ENCODE measurements around the gene TDRD9. TPM values are rescaled to one million over a fixed set of nuclear protein-coding genes. Genes with fewer than 3 reads are reported as not detected.
A peak's percentile ranks its signal among the peaks of the same experiment; 100 is the strongest.

The TDRD9 gene
- total and polyA plus RNA-seq, 5 experiments from 2014 or later = 0.22 to 1.1 (median 0.74) TPM

DNA sequence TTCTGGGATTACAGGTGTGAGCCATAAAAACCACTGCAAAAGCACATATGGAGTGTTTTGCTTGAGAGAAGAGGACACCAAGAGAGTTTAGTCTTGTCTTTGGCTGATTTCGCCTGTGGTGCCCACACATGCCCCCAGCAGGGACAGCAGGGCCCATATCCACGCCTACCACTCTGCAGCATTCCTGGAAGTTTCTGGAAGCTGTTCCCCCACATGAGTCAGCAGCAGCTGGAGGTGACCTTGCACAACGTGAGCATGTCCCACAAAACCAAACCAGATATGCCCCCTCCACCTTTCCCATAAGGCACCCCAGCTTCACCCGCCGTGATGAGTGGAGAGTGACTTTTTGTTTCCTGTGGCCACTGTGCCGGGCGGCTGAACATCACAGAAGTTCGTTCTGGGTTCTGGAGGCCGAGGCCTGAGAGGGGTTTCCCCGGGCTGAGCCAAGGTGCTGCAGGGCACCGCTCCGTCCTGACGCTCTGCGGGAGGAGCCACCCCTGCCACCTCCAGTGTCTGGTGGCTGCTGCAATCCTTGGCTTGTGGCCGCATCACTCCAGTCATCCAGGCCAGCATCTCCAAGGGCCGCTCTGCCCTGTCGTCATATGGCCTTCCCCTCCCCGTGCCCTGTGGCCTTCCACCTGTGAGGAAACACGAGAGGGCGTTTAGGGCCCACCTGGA lies 162.0 kb downstream of the TDRD9 start:
- Mint-ChIP-seq H3K4me3 (no peak overlapping the region), H3K27ac (no peak overlapping the region), H3K9me3 (no peaks in the 10 kb centered on the region), H3K27me3 (peaks cover 0 to 20% (median 6%) of the 10 kb centered on the region in 5 donors), H3K4me1 (peaks cover 3 to 7% (median 5%) of the 10 kb centered on the region in 4 donors), H3K36me3 (no peaks in the 10 kb centered on the region)
- POLR2A ChIA-PET = no interaction called here
- peak in 2 of 10 donors; percentile 2 to 45 for DNase-seq
- no peak for ATAC-seq

DNA sequence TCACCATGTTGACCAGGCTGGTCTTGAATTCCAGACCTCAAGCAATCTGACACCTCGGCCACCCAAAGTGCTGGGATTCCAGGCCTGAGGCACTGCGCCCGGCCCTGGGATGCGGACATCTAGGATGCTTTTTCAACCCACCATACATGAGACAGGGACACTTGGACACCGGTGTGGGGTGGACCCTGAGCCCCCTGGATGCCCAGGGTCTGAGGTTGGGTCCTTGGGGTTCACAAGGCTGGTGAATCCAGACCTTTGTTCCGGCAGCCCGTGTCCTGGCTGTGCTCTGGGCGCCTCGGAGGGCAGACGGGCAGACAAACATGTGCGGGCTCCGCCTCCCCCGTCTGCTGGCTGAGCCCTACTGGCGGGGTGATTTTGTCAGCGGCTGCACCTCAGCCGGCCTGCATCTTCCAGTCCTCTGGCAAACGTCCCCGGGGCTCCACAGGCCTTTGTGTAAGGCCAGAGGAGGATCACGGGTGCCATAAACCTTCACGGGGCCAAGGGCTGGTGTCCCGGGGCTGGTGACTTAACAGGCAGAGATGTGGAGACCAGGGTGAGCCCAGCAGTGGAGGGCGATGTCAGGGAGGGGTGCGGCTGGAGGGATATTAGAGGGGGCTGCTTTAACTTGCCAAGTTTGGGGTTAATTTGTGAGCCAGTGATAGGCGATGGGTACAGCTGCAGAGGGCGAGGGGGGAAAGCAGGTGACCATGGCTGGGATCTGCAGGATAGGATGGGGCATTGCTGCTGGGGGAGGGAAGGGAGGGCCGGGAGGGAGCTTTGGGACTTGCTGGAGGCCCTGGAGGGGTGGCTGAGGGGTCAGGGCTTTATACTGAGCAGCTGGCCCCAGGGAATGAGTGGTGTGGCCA lies 163.0 kb downstream of the TDRD9 start:
- peaks cover 0 to 21% (median 6%) of the 10 kb centered on the region in 5 donors for H3K27me3 Mint-ChIP-seq
- no peak overlapping the region for H3K4me3 Mint-ChIP-seq

DNA sequence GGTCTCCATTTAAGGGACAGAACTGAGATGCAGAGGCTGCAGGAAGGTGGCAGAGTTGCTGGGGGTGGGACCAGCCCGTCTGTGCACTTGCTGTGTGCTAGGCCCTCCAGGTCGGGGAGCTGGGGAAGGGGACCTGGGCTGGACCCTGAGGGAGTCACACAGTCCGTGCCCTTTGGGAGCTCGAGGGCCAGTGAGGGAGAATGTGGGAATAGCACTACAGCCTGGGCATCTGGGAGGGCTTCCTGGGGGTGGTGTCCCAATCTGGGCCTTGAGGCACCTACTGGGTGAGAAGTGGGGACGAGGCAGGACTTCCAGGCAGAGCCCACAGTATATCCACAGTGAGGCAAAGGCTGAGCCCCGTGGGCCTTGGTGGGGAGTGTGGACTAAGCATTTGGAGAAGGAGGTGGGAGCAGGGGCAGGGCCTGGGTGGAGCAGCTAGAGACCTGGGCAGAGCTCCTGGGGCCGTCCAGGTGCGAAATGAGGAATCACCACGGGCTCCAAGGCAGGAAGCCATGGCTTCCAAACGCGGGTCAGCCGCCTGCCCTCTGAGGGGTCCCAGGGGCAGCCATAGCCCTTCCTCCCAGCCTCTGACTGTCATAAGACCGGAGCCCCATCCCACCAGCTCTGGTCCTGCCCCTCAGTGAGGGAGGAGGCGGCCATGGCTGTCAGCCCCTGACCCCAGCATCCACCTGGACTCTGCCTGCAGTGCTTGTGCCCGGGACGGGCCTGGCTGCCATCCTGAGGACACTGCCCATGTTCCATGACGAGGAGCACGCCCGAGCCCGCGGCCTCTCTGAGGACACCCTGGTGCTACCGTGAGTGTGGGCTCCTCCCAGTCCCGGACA lies 163.9 kb downstream of the TDRD9 start:
- peaks cover 3 to 7% (median 4%) of the 10 kb centered on the region in 4 donors for H3K4me1 Mint-ChIP-seq
- no peak for ATAC-seq
- POLR2A ChIA-PET = no interaction called here
- peaks cover 0 to 12% (median 2%) of the 10 kb centered on the region in 5 donors for H3K27me3 Mint-ChIP-seq
- peak in 2 of 10 donors; percentile 2 to 56 for DNase-seq
- no peaks in the 10 kb centered on the region for H3K9me3 Mint-ChIP-seq
- H3K36me3 Mint-ChIP-seq = no peaks in the 10 kb centered on the region
- H3K27ac Mint-ChIP-seq = no peak overlapping the region
- H3K4me3 Mint-ChIP-seq = no peak overlapping the region

More for the DNA sequence above, 163.0 kb downstream of the TDRD9 start:
- H3K9me3 Mint-ChIP-seq = no peaks in the 10 kb centered on the region
- ATAC-seq = no peak
- no peaks in the 10 kb centered on the region for H3K36me3 Mint-ChIP-seq
- H3K27ac Mint-ChIP-seq = peak overlapping the region in 2 of 10 donors; percentile 43 to 63
- peak in 2 of 10 donors; percentile 2 to 60 for DNase-seq
- H3K4me1 Mint-ChIP-seq = peaks cover 3 to 7% (median 5%) of the 10 kb centered on the region in 4 donors
- POLR2A ChIA-PET = no interaction called here

DNA sequence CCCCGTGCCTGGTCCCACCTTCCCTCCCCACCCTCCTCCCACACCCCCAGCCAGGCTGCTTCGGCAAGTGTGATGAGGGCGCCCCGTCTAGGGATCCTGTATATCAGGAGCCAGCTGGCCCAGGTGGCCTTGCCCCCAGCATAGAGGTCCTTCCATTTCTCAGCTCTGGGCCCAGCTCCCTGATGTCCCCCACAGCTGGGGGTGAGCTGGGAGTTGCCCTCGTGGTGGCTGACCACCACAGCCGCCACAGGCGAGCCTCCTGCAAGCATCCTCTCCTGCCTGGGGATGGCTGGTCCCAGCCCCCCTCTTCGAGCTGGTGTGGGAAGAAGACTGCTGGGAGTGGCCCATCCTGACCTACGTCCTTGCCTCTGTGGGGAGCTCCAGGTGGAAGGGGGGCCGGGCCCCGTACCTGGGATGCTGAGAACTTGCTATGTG lies 164.7 kb downstream of the TDRD9 start:
- POLR2A ChIA-PET = no interaction called here
- DNase-seq (peak in 1 of 10 donors; percentile 30), ATAC-seq (no peak)
- Mint-ChIP-seq H3K27me3 (peaks cover 0 to 6% (median 0%) of the 10 kb centered on the region in 5 donors), H3K4me3 (no peak overlapping the region), H3K4me1 (peaks cover 3 to 7% (median 4%) of the 10 kb centered on the region in 4 donors), H3K27ac (no peak overlapping the region), H3K9me3 (no peaks in the 10 kb centered on the region), H3K36me3 (no peaks in the 10 kb centered on the region)

DNA sequence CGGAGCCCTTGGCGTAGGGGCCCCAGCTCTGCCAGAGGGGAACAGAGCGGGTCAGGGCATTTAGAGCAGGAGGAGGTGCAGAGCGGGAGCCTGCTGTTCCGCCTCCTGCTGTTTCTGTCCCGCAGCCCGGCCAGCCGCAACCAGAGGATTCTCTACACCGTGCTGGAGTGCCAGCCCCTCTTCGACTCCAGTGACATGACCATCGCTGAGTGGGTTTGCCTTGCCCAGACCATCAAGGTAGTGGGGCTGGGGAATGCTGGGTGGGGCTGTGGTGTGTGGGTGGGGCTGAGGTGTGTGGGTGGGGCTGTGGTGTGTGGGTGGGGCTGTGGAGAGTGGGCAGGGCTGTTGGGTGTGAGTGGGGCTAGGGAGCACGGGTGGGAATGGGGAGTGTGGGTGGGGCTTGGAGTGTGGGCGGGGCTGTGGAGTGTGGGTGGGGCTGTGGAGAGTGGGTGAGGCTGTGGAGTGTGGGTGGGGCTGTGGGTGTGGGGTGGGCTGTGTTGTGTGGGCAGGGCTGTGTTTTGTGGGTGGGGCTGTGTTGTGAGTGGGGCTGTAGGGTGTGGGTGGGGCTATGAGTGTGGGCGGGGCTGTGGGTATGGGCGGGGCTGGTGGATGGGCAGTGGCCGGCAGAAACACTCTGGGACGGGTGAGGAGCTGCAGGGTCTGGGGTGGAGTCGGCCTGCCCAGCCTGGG lies 165.3 kb downstream of the TDRD9 start:
- peaks cover 0 to 6% (median 0%) of the 10 kb centered on the region in 5 donors for H3K27me3 Mint-ChIP-seq
- H3K4me3 Mint-ChIP-seq = no peak overlapping the region
- ATAC-seq = peak; percentile 28 to 47
- POLR2A ChIA-PET = no interaction called here
- H3K36me3 Mint-ChIP-seq = no peaks in the 10 kb centered on the region
- peaks cover 3 to 7% (median 4%) of the 10 kb centered on the region in 4 donors for H3K4me1 Mint-ChIP-seq
- no peaks in the 10 kb centered on the region for H3K9me3 Mint-ChIP-seq
- no peak overlapping the region for H3K27ac Mint-ChIP-seq
- DNase-seq = peak in 4 of 10 donors; percentile 2 to 54 (median 13)

DNA sequence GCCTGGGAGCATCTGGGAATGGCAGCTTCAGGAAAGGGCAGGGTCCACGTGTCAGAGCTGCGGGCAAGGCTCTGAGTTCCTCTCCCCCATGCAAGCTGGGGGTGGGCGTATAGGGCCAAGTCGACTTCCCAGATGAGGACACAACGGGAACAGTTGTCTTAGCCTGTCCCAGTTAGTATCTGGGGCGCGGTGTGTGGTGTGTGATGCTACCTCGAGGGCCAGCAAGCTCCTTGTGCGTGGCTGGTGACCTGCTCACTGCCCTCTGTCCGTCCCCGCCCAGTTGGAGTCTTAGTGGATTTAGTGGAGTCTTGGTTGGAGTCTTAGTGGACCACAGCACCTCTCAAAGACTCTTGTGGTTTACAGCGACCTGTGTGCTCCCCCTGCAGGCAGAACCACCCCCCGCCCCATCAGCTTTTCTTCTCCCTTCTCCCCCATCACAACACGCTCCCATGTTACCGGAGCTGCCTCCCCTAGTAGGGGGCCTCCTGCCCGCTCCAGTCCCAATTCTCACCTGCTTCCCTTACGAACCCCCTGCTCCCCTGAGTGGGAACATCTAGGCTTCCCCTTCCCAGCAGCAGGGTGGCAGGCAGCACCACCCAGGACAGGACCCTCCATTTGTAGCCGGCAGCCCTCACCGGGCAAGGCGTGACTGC lies 165.9 kb downstream of the TDRD9 start:
- ATAC-seq (no peak), DNase-seq (peak in 2 of 10 donors; percentile 2 to 30)
- Mint-ChIP-seq H3K9me3 (no peaks in the 10 kb centered on the region), H3K27ac (peak overlapping the region in 2 of 10 donors; percentile 70 to 92), H3K4me3 (peak overlapping the region in 1 of 10 donors; percentile 43), H3K27me3 (peaks cover 0 to 6% (median 0%) of the 10 kb centered on the region in 5 donors), H3K36me3 (no peaks in the 10 kb centered on the region), H3K4me1 (peaks cover 3 to 7% (median 4%) of the 10 kb centered on the region in 4 donors)
- POLR2A ChIA-PET = no interaction called here

DNA sequence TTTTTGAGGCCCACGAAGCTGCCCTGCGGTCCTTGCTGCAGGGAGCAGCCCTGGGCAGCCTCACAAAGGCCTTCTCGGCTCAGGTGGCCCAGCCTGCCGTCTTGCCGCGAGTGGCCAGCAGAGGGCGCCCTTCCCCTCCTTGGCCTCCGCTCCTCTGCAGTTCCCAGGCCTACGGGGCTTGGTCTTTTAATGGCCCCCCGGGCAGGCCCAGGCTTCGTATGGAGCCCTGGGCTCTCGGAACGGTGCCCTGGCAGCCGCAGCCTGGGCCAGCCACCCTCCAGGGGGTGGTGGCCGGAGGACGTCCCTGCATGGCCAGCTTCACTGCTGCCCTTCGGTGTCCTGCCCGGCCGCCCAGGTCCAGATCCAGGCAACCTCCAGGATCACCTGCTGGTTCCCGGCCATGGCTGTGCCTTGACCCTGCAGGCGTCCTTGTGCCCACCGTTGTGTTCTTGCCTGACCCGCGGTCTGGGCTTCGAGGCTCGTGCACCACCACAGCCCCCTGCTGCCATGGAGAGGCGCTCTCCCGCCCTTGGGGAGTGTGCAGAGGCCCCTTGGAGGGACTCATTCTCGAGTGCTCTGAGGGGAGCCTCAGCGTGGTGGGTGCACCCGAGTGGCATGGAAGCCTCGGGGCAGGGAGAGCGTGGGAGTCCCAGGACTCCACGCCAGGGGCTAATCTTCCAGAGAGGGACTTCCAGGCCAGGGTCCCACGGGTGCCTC lies 166.6 kb downstream of the TDRD9 start:
- Mint-ChIP-seq H3K27ac (peak overlapping the region in 2 of 10 donors; percentile 70 to 92), H3K4me1 (peaks cover 3 to 7% (median 4%) of the 10 kb centered on the region in 4 donors), H3K27me3 (peaks cover 0 to 6% (median 0%) of the 10 kb centered on the region in 5 donors), H3K36me3 (no peaks in the 10 kb centered on the region), H3K4me3 (peak overlapping the region in 1 of 10 donors; percentile 43), H3K9me3 (no peaks in the 10 kb centered on the region)
- DNase-seq (peak; percentile 40 to 75 (median 66)), ATAC-seq (peak; percentile 83 to 84)
- POLR2A ChIA-PET = no interaction called here

DNA sequence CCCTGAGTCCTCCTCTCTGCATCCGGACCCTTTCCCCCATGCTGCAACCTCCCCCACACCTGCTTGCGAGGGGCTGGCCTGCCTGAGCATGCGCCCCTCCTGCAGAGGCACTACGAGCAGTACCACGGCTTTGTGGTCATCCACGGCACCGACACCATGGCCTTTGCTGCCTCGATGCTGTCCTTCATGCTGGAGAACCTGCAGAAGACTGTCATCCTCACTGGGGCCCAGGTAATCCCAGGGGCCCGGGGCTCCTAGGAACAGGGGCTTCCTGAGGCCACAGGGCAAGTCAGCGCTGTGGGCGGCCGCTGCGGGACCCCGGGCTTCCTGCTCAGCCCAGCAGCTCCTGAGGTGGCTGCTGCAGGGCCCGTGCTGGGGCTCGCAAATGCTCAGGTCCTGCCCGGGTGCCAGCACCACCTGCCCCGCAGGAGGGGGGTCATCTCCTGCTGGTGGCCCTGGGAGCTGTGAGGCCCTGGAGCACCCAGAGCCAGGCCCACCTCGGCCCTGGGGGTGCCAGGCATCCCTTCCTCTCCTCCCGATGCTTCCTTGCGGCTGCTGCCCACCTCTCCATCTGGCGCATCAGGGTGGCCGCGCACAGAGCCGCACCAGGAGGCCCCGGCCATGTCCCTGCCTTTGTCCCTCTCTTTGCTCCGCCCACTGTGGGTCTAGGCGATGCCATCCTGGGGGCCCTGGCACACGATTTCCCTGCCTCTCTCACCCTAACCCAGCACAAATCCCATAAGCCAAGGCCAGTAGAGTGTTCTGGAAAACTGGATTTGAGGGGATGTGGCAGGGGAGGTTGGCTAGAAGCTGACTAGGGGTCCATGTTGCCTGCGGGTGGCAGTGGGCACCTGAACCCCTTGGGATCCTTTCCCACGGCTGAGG lies 167.4 kb downstream of the TDRD9 start:
- H3K4me3 Mint-ChIP-seq = no peak overlapping the region
- peaks cover 0 to 6% (median 0%) of the 10 kb centered on the region in 5 donors for H3K27me3 Mint-ChIP-seq
- H3K36me3 Mint-ChIP-seq = no peaks in the 10 kb centered on the region
- H3K9me3 Mint-ChIP-seq = no peaks in the 10 kb centered on the region
- POLR2A ChIA-PET = no interaction called here
- no peak for ATAC-seq
- DNase-seq = peak in 2 of 10 donors; percentile 1 to 48
- H3K27ac Mint-ChIP-seq = peak overlapping the region in 1 of 10 donors; percentile 15
- H3K4me1 Mint-ChIP-seq = peaks cover 3 to 7% (median 4%) of the 10 kb centered on the region in 4 donors

DNA sequence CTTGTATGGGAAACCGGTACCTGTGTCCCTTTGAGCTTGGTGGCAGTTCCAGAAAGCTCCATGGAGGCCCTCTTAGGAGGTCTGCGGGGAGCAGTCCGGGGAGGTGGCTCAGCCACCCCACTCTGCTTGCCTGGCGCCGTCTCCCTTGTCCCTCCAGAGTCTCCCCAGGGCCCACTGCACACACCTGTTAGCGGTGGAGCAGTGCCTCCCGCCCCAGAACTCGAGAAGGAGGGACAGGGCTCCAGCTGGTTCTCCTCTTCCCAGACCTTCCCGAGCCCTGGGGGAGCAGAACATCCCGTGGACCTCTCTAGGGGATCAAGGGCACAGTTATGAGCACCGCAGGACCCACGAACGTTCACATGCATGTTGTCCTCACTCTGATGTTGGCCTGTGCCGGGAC lies 168.1 kb downstream of the TDRD9 start:
- H3K27ac Mint-ChIP-seq = no peak overlapping the region
- ATAC-seq (no peak), DNase-seq (peak in 1 of 10 donors; percentile 46)
- no peaks in the 10 kb centered on the region for H3K36me3 Mint-ChIP-seq
- peaks cover 0 to 6% (median 0%) of the 10 kb centered on the region in 5 donors for H3K27me3 Mint-ChIP-seq
- POLR2A ChIA-PET = no interaction called here
- H3K4me3 Mint-ChIP-seq = peak overlapping the region in 1 of 10 donors; percentile 38
- peaks cover 3 to 7% (median 4%) of the 10 kb centered on the region in 4 donors for H3K4me1 Mint-ChIP-seq
- H3K9me3 Mint-ChIP-seq = no peaks in the 10 kb centered on the region
